ENCODE data around the gene BTNL8. TPM values are rescaled to one million over a fixed set of nuclear protein-coding genes. Genes with fewer than 3 reads are reported as not detected.
A peak's percentile ranks its signal among the peaks of the same experiment; 100 is the strongest.

Gene BTNL8
- total RNA-seq, 1 experiment from 2014 or later = 0.85 TPM

GRCh38 chr5:180860887-180861822 is 37.8 kb upstream of the BTNL8 start, which contains the start of gene ZFP62:
Gene ZFP62 (minus strand): TSS chr5:180861276. CDS start chr5:180861219, 57 bp downstream.
- H3K27ac Mint-ChIP-seq = peak within 1 kb of the TSS; percentile 96
- DNase-seq (ENCODE audit: low spot score) (peak; percentile 94), ATAC-seq (peak; percentile 84)
- no peaks in the 10 kb centered on the region for H3K9me3 Mint-ChIP-seq
- H3K4me1 Mint-ChIP-seq = peaks cover 27% of the 10 kb centered on the region
- ChIA-PET POLR2A (interaction anchor here (0.6 to 2.0 kb wide), 3 partner anchors 30 to 207 kb away, joined by 4 to 5 read pairs (median 4); no protein-coding TSS in a partner anchor), CTCF (interaction anchor here (0.6 to 2.2 kb wide), 12 partner anchors 8 to 248 kb away, joined by 3 to 11 read pairs (median 4); no protein-coding TSS in a partner anchor)
- H3K4me3 Mint-ChIP-seq = peak within 1 kb of the TSS; percentile 89
- H3K36me3 Mint-ChIP-seq = peaks cover 19% of the 10 kb centered on the region
- H3K27me3 Mint-ChIP-seq (ENCODE audit: low read depth) = no peaks in the 10 kb centered on the region; the same call in 1 of the 2 replicates
- TF ChIP-seq E2F4 (CRISPR knock-in tag; IDR thresholded peaks at IDR 0.05; ENCODE audit: borderline replicate concordance, low read depth) (peak; percentile 61; the same call in 1 of the 2 replicates), ZNF671 (CRISPR knock-in tag; IDR thresholded peaks at IDR 0.05) (no peak), ZSCAN18 (CRISPR knock-in tag; IDR thresholded peaks at IDR 0.05) (no peak), ZMAT4 (CRISPR knock-in tag; IDR thresholded peaks at IDR 0.05) (no peak), ARID4B (CRISPR knock-in tag; IDR thresholded peaks at IDR 0.05; ENCODE audit: borderline replicate concordance) (peak; percentile 72; the same call in 1 of the 2 replicates), IRF1 (CRISPR knock-in tag; IDR thresholded peaks at IDR 0.05) (0 out of 2 replicates have a peak, but pooled peaks have one; percentile 47), KAT7 (CRISPR knock-in tag; IDR thresholded peaks at IDR 0.05; ENCODE audit: borderline replicate concordance) (no peak; the same call in 1 of the 2 replicates), JUN (CRISPR knock-in tag; IDR thresholded peaks at IDR 0.05) (no peak), MLX (CRISPR knock-in tag; IDR thresholded peaks at IDR 0.05) (no peak), AFF4 (CRISPR knock-in tag; IDR thresholded peaks at IDR 0.05; ENCODE audit: borderline replicate concordance) (no peak; the same call in 1 of the 2 replicates), ATF1 (CRISPR knock-in tag; IDR thresholded peaks at IDR 0.05) (no peak), MXD4 (CRISPR knock-in tag; IDR thresholded peaks at IDR 0.05; ENCODE audit: borderline replicate concordance) (no peak), STAT6 (CRISPR knock-in tag; conservative IDR thresholded peaks at IDR 0.05; ENCODE audit: low read depth) (no peak), TCF7 (CRISPR knock-in tag; IDR thresholded peaks at IDR 0.05; ENCODE audit: low read depth) (no peak), ATF3 (CRISPR knock-in tag; conservative IDR thresholded peaks at IDR 0.05) (no peak), NR2C2 (CRISPR knock-in tag; IDR thresholded peaks at IDR 0.05) (no peak)
